IMR-90 (cell line): ENCODE data around the gene KRTAP9-4. TPM values are rescaled to one million over a fixed set of nuclear protein-coding genes. Genes with fewer than 3 reads are reported as not detected.

Source experiments
- ATAC-seq: fragments of 200-7000 bp; cut with Tn5 transposase; 2 replicates; pipeline ENCODE4 v1.9.1; 2020; ENCODE audit warnings: low read depth, mild to moderate bottlenecking, moderate library complexity
- BruUV-seq: library from RNA; stranded (reverse); fragments of 400-500 nt; replicated peaks from 2 replicates; lab custom pipeline; 2021; lab: Mats Ljungman, UMichigan
- CTCF ChIA-PET: fragments of 300-600 bp; formaldehyde crosslinking; extraction: SDS; loops from one replicate; lab custom pipeline; 2021; ENCODE audit warnings: antibody characterized with exemption; lab: Yijun Ruan, JAX
- POLR2A ChIA-PET: fragments of 300-600 bp; sonication (Branson Sonifier 250); formaldehyde crosslinking; loops from one replicate; lab custom pipeline; 2022; ENCODE audit warnings: antibody characterized with exemption; ENCODE audit not compliant: unreplicated experiment; lab: Charles Lee
- DNase-seq: peaks from one replicate; pipeline ENCODE4 v3.0.0; 2013
- H2AFZ ChIP-seq: replicated peaks from 2 replicates; pipeline ENCODE3; 2013; ENCODE audit warnings: low read length, mild to moderate bottlenecking; ENCODE audit not compliant: poor library complexity
- H2AK5ac ChIP-seq: 2 replicates; pipeline ENCODE4 v1.6.1; 2013; ENCODE audit warnings: low read depth, low read length, inconsistent platforms
- H2AK9ac ChIP-seq: replicated peaks from 2 replicates; pipeline ENCODE3; 2013; ENCODE audit warnings: mild to moderate bottlenecking, low read depth, low read length, moderate library complexity; ENCODE audit not compliant: poor library complexity
- H2BK120ac ChIP-seq: 2 replicates; pipeline ENCODE4 v1.6.1; 2013; ENCODE audit warnings: low read depth, low read length, inconsistent platforms
- H2BK15ac ChIP-seq: 3 replicates; pipeline ENCODE4 v1.6.1; 2013; ENCODE audit warnings: low read depth, low read length, inconsistent platforms
- H2BK20ac ChIP-seq: 2 replicates; pipeline ENCODE4 v1.6.1; 2013; ENCODE audit warnings: low read depth, mild to moderate bottlenecking, inconsistent platforms, low read length, moderate library complexity
- H2BK5ac ChIP-seq: 2 replicates; pipeline ENCODE4 v1.6.1; 2013; ENCODE audit warnings: mild to moderate bottlenecking, low read depth, low read length, inconsistent platforms; ENCODE audit not compliant: poor library complexity, severe bottlenecking
- H3K14ac ChIP-seq: replicated peaks from 2 replicates; pipeline ENCODE4 v1.6.1; 2013; ENCODE audit warnings: low read depth, low read length, inconsistent platforms
- H3K18ac ChIP-seq: 2 replicates; pipeline ENCODE4 v1.6.1; 2013; ENCODE audit warnings: low read depth, low read length, control low read depth
- H3K23ac ChIP-seq: 2 replicates; pipeline ENCODE4 v1.6.1; 2013; ENCODE audit warnings: low read depth, low read length, inconsistent platforms
- H3K27ac ChIP-seq: 2 replicates; pipeline ENCODE4 v1.5.1; 2013; ENCODE audit warnings: mild to moderate bottlenecking, control low read depth, low read length; ENCODE audit not compliant: insufficient read depth
- H3K27me3 ChIP-seq: 2 replicates; pipeline ENCODE4 v1.6.1; 2013; ENCODE audit warnings: low read length; ENCODE audit not compliant: control insufficient read depth, insufficient read depth
- H3K36me3 ChIP-seq: 2 replicates; pipeline ENCODE4 v1.6.1; 2013; ENCODE audit warnings: low read length, mixed read lengths; ENCODE audit not compliant: control insufficient read depth, insufficient read depth
- H3K4ac ChIP-seq: 2 replicates; pipeline ENCODE4 v1.6.1; 2013; ENCODE audit warnings: low read depth, low read length, inconsistent platforms
- H3K4me1 ChIP-seq: 2 replicates; pipeline ENCODE4 v1.6.1; 2013; ENCODE audit warnings: low read length, mixed read lengths; ENCODE audit not compliant: control insufficient read depth, insufficient read depth
- H3K4me2 ChIP-seq: 2 replicates; pipeline ENCODE4 v1.6.1; 2013; ENCODE audit warnings: low read depth, mild to moderate bottlenecking, control low read depth, low read length, moderate library complexity
- H3K4me3 ChIP-seq: 2 replicates; pipeline ENCODE4 v1.5.1; 2013; ENCODE audit warnings: low read depth, mild to moderate bottlenecking, control low read depth, low read length, moderate library complexity; ENCODE audit not compliant: insufficient read depth
- H3K56ac ChIP-seq: 2 replicates; pipeline ENCODE4 v1.6.1; 2013; ENCODE audit warnings: low read length, inconsistent platforms; ENCODE audit not compliant: insufficient read depth; ENCODE audit errors: extremely low read depth
- H3K79me1 ChIP-seq, 2 experiments: 2 replicates each; pipeline ENCODE4 v1.6.1; 2013; ENCODE audit warnings: low read length in 2 of 2, inconsistent platforms in 1 of 2, low read depth in 1 of 2
- H3K9ac ChIP-seq: 2 replicates; pipeline ENCODE4 v1.6.1; 2013; ENCODE audit warnings: low read depth, low read length, control low read depth
- H3K9me1 ChIP-seq: 2 replicates; pipeline ENCODE4 v1.6.1; 2013; ENCODE audit warnings: low read length, inconsistent platforms; ENCODE audit not compliant: insufficient read depth
- H3K9me3 ChIP-seq: 2 replicates; pipeline ENCODE4 v1.6.1; 2013; ENCODE audit warnings: low read length; ENCODE audit not compliant: control insufficient read depth, insufficient read depth
- H4K20me1 ChIP-seq: 2 replicates; pipeline ENCODE4 v1.6.1; 2013; ENCODE audit warnings: low read length, inconsistent platforms; ENCODE audit not compliant: insufficient read depth
- H4K5ac ChIP-seq: 2 replicates; pipeline ENCODE4 v1.6.1; 2013; ENCODE audit warnings: mild to moderate bottlenecking, low read depth, low read length, control low read depth
- H4K8ac ChIP-seq, 2 experiments: 2 replicates each; pipeline ENCODE4 v1.6.1; 2013; ENCODE audit warnings: low read depth in 2 of 2, low read length in 2 of 2, control low read depth in 1 of 2, inconsistent platforms in 1 of 2
- H4K91ac ChIP-seq: 2 replicates; pipeline ENCODE4 v1.6.1; 2013; ENCODE audit warnings: low read depth, low read length, inconsistent platforms; ENCODE audit not compliant: insufficient read depth
- BHLHE40 ChIP-seq: fragments of 150-350 bp; IDR thresholded peaks from 2 replicates; pipeline ENCODE4 v1.6.1; 2016; ENCODE audit warnings: mild to moderate bottlenecking, low read depth, low read length
- CEBPB ChIP-seq: IDR thresholded peaks from 2 replicates; pipeline ENCODE4 v1.6.1; 2012; ENCODE audit warnings: low read depth, low read length, improper control_type of control experiment
- CHD1 ChIP-seq: IDR thresholded peaks from 2 replicates; pipeline ENCODE4 v1.6.1; 2012; ENCODE audit warnings: low read depth, low read length, improper control_type of control experiment
- FOS ChIP-seq: fragments of 150-350 bp; IDR thresholded peaks from 2 replicates; pipeline ENCODE4 v1.6.1; 2016; ENCODE audit warnings: low read depth, low read length
- MAFK ChIP-seq: IDR thresholded peaks from 2 replicates; pipeline ENCODE4 v1.6.1; 2012; ENCODE audit warnings: low read depth, low read length, improper control_type of control experiment
- MAZ ChIP-seq: IDR thresholded peaks from 2 replicates; pipeline ENCODE4 v1.6.1; 2012; ENCODE audit warnings: low read depth, mild to moderate bottlenecking, low read length, improper control_type of control experiment, moderate library complexity, borderline replicate concordance
- RAD21 ChIP-seq: IDR thresholded peaks from 2 replicates; pipeline ENCODE4 v1.6.1; 2012; ENCODE audit warnings: low read length, improper control_type of control experiment
- dilution Hi-C: fragments of 300-500 bp; cut with HindIII; formaldehyde crosslinking; loops from one replicate; pipeline ENCODE4 v1.14.3; 2018; ENCODE audit warnings: low sequenced_read_pairs; ENCODE audit not compliant: unreplicated experiment
- in situ Hi-C: fragments of 300-500 bp; cut with MboI; formaldehyde crosslinking; loops from 3 replicates; pipeline ENCODE4 v1.14.3; 2019; ENCODE audit warnings: low sequenced_read_pairs, inconsistent platforms, mixed read lengths
- intact Hi-C: fragments of 100-400 bp; cut with micrococcal nuclease; formaldehyde crosslinking; loops from 2 replicates; pipeline ENCODE4 v1.10.0; 2022
- polyA plus RNA-seq, 3 experiments: library from polyadenylated mRNA; depleted of rRNA; stranded (reverse); fragments of >200 nt; gene quantifications; 2 replicates each; pipeline ENCODE4 v1.2.3, GENCODE V29; 2012; ENCODE audit warnings: low replicate concordance in 1 of 3
- total RNA-seq: library from RNA; depleted of rRNA; stranded (reverse); fragments of >200 nt; gene quantifications from 2 replicates; pipeline ENCODE4 v1.2.3, GENCODE V29; 2012
- TF ChIP-seq, protein P1 (sequence below): conservative IDR thresholded peaks from 2 replicates; pipeline ENCODE4 v1.5.1; 2012; ENCODE audit warnings: mild to moderate bottlenecking, low read depth, low read length, improper control_type of control experiment
- TF ChIP-seq, protein P2 (sequence below): fragments of 150-350 bp; IDR thresholded peaks from 2 replicates; pipeline ENCODE4 v1.6.1; 2017; ENCODE audit warnings: mild to moderate bottlenecking, antibody characterized with exemption, low read length, low read depth

Gene KRTAP9-4
- total and polyA plus RNA-seq, 2 of the 4 experiments (the other 2 are of a cell fraction): not detected

DNA sequence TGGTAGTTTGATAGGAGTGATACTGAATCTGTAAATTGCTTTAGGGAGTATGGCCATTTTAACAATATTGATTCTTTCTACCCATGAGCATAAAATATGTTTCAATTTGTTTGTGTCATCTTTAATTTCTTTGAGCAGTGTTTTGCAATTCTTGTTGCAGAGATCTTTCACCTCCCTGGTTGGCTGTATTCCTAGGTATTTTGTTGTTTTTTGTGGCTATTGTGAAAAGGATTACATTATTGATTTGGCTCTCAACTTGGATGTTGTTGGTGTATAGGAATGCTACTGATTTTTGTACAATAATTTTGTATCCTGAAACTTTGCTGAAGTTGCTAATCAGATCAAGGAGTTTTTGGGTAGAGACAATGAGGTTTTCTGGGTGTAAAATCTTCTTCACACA, 8.9 kb downstream of the KRTAP9-4 start:
- H3K27me3 ChIP-seq: peaks cover 13% of the 10 kb centered on the region
- H4K20me1 ChIP-seq: no peaks in the 10 kb centered on the region
- TF ChIP-seq, protein P1, sequence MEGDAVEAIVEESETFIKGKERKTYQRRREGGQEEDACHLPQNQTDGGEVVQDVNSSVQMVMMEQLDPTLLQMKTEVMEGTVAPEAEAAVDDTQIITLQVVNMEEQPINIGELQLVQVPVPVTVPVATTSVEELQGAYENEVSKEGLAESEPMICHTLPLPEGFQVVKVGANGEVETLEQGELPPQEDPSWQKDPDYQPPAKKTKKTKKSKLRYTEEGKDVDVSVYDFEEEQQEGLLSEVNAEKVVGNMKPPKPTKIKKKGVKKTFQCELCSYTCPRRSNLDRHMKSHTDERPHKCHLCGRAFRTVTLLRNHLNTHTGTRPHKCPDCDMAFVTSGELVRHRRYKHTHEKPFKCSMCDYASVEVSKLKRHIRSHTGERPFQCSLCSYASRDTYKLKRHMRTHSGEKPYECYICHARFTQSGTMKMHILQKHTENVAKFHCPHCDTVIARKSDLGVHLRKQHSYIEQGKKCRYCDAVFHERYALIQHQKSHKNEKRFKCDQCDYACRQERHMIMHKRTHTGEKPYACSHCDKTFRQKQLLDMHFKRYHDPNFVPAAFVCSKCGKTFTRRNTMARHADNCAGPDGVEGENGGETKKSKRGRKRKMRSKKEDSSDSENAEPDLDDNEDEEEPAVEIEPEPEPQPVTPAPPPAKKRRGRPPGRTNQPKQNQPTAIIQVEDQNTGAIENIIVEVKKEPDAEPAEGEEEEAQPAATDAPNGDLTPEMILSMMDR: no peak
- TF ChIP-seq RAD21 (no peak), MAZ (no peak), BHLHE40 (no peak), CEBPB (no peak), FOS (no peak), MAFK (no peak), CHD1 (no peak)
- TF ChIP-seq, protein P2, sequence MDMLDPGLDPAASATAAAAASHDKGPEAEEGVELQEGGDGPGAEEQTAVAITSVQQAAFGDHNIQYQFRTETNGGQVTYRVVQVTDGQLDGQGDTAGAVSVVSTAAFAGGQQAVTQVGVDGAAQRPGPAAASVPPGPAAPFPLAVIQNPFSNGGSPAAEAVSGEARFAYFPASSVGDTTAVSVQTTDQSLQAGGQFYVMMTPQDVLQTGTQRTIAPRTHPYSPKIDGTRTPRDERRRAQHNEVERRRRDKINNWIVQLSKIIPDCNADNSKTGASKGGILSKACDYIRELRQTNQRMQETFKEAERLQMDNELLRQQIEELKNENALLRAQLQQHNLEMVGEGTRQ: no peak
- no peak overlapping the region for H2AK9ac ChIP-seq
- ChIA-PET CTCF (no interaction called here), POLR2A (no interaction called here)
- no peak overlapping the region for H3K4me3 ChIP-seq
- no peak overlapping the region for H4K5ac ChIP-seq
- H3K27ac ChIP-seq: no peak overlapping the region
- no peak overlapping the region for H2AFZ ChIP-seq
- H2BK5ac ChIP-seq: no peak overlapping the region
- intact Hi-C loops: no loop called here
- no peak overlapping the region for H3K14ac ChIP-seq
- no peaks in the 10 kb centered on the region for H3K79me1 ChIP-seq
- no peak for DNase-seq
- no peak overlapping the region for H4K8ac ChIP-seq
- dilution Hi-C loops: no loop called here
- H3K56ac ChIP-seq: no peak overlapping the region
- H3K18ac ChIP-seq: no peak overlapping the region
- no peaks in the 10 kb centered on the region for H3K4me1 ChIP-seq
- H3K4me2 ChIP-seq: no peak overlapping the region
- no peaks in the 10 kb centered on the region for H3K9me1 ChIP-seq
- no peaks in the 10 kb centered on the region for H3K9me3 ChIP-seq
- no peak overlapping the region for H4K91ac ChIP-seq
- no peaks in the 10 kb centered on the region for H3K36me3 ChIP-seq
- no peak overlapping the region for H2BK120ac ChIP-seq
- no peak for ATAC-seq
- no peak overlapping the region for H2BK20ac ChIP-seq
- in situ Hi-C loops: no loop called here
- H3K23ac ChIP-seq: no peak overlapping the region
- H2AK5ac ChIP-seq: no peak overlapping the region
- no peak overlapping the region for H3K9ac ChIP-seq
- no TSS peak for BruUV-seq
- H3K4ac ChIP-seq: no peak overlapping the region
- no peak overlapping the region for H2BK15ac ChIP-seq
